H1 (cell line): ENCODE measurements around the gene RCE1. TPM values are rescaled to one million over a fixed set of nuclear protein-coding genes. Genes with fewer than 3 reads are reported as not detected.

Source experiments
- CEBPB ChIP-seq: IDR thresholded peaks from 2 replicates; pipeline ENCODE4 v1.6.1; 2012; ENCODE audit warnings: low read depth, low read length
- EZH2 ChIP-seq: fragments of 200-600 bp; sonication (generic); IDR thresholded peaks from 2 replicates; pipeline ENCODE4 v1.7.1; 2012; ENCODE audit warnings: low read depth, mild to moderate bottlenecking, moderate library complexity, low read length, inconsistent platforms; ENCODE audit not compliant: severe bottlenecking
- GABPA ChIP-seq: IDR thresholded peaks from 2 replicates; pipeline ENCODE4 v1.6.1; 2011; ENCODE audit warnings: mild to moderate bottlenecking, low read length, moderate library complexity, borderline replicate concordance; ENCODE audit not compliant: insufficient read depth
- JUN ChIP-seq: IDR thresholded peaks from 2 replicates; pipeline ENCODE4 v1.6.1; 2011; ENCODE audit warnings: low read depth, mild to moderate bottlenecking, improper control_type of control experiment, low read length
- KDM4A ChIP-seq: IDR thresholded peaks from one replicate; pipeline ENCODE4 v1.7.1; 2012; ENCODE audit warnings: low read depth, mild to moderate bottlenecking, moderate library complexity, low read length, inconsistent platforms; ENCODE audit not compliant: severe bottlenecking
- MAFK ChIP-seq: IDR thresholded peaks from 2 replicates; pipeline ENCODE4 v1.6.1; 2012; ENCODE audit warnings: low read depth, mild to moderate bottlenecking, improper control_type of control experiment, low read length
- PHF8 ChIP-seq: fragments of 200-600 bp; sonication (generic); conservative IDR thresholded peaks from 2 replicates; pipeline ENCODE4 v1.7.1; 2012; ENCODE audit warnings: low read depth, mild to moderate bottlenecking, inconsistent platforms, low read length, moderate library complexity
- POLR2AphosphoS5 ChIP-seq: IDR thresholded peaks from 2 replicates; pipeline ENCODE4 v1.6.1; 2011; ENCODE audit warnings: low read depth, low read length
- RBBP5 ChIP-seq: IDR thresholded peaks from 2 replicates; pipeline ENCODE4 v1.7.1; 2012; ENCODE audit warnings: low read depth, mild to moderate bottlenecking, inconsistent platforms, low read length, moderate library complexity, borderline replicate concordance
- TBP ChIP-seq: IDR thresholded peaks from 2 replicates; pipeline ENCODE4 v1.6.1; 2011; ENCODE audit warnings: low read depth, low read length, improper control_type of control experiment
- polyA plus RNA-seq, 7 experiments: library from polyadenylated mRNA; depleted of rRNA in 3 of 7; stranded (reverse) in 5 of 7; unstranded in 2 of 7; fragments of >200 nt in 5 of 7; fragments of 200-250 nt in 2 of 7; gene quantifications; 1 replicate in 5 of 7; 2 replicates in 1 of 7; 4 replicates in 1 of 7; pipeline versions ENCODE4 v1.2.1 to v1.2.3, GENCODE V29; 2011 to 2013; ENCODE audit warnings: missing spikeins in 2 of 7, mixed read lengths in 2 of 7
- total RNA-seq: library from RNA; stranded (reverse); fragmentation: NEBNext Ultra II Directional; extraction: Animal tissue kit (Norgen Biotek cat#: 25700); gene quantifications from 2 replicates; pipeline ENCODE4 v1.2.1, GENCODE V29; 2021

RCE1 gene
- total and polyA plus RNA-seq, 2 of the 8 experiments (the other 6 are each of a cell fraction or from before 2014, with no cell fraction given) = 35.8 to 84.8 TPM

DNA sequence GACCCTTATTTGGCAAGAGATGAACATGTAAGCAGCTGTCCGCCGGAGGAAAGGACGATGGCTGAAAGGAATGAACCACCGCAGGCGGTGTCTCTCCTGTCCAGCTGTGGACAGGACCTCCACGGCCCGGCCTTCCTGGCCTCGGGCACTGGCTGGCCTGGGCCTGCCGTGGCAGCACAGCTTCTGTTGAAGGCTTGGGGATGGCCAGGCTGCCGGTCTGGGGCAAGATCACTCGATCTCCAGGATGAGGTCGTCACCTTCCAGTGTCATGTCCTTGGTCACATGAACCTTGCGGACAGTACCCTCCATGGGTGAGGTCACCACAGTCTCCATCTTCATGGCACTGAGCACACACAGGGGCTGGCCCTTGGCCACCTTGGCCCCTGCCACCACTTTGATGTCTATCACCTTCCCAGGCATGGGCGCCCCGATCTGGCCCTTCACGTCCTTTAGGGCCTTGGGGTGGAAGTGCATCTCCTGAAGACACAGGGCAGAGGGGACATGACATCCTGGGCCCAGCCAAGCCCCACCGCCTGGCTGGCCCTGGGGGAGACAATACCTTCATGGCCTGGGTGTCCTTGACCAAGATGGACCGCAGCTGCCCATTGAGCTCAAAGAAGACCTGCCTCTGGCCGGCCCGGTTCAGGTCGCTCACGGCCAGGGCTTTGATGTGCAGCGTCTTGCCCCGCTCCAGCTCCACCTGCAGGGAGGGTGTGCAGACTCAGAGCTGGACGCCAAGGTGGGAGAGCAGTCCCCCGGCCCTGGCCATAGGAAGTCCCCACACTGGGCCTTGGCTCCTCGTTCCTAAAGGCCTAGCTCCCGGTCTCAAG is 5.6 kb downstream of the RCE1 start (continued):
- TF ChIP-seq EZH2 (no peak), JUN (no peak), PHF8 (no peak), CEBPB (no peak), GABPA (no peak), MAFK (no peak), POLR2AphosphoS5 (no peak; the same call in 1 of the 2 replicates), TBP (no peak), RBBP5 (no peak), KDM4A (no peak)
